ENCODE measurements around the gene RNF207. TPM values are rescaled to one million over a fixed set of nuclear protein-coding genes. Genes with fewer than 3 reads are reported as not detected.

The RNF207 gene
- polyA plus RNA-seq, 12 donors, result 7.8 to 48.0 (median 21.1) TPM; not detected in 1

- no peak for DNase-seq
These were observed 60.7 kb downstream of the RNF207 start for GRCh38 chr1:6266641-6267040.

GRCh38 chr1:6267686-6268322, 61.9 kb downstream of the RNF207 start:
- no peak for DNase-seq

GRCh38 chr1:6268415-6268814, 62.5 kb downstream of the RNF207 start:
- no peak for DNase-seq

- no peak for DNase-seq
These were observed 63.4 kb downstream of the RNF207 start for GRCh38 chr1:6269296-6269695.

GRCh38 chr1:6269720-6270400, 63.9 kb downstream of the RNF207 start:
- DNase-seq, result no peak

GRCh38 chr1:6270401-6270800, 64.5 kb downstream of the RNF207 start:
- DNase-seq, result no peak

Other genes with a start within 250 kb of the RNF207 start
- 1 to 10 TPM in 10 of 12 donors, not detected in 2; 3.1 to 7.4 (median 3.7) TPM for gene NPHP4, start 213.7 kb upstream of the RNF207 start, polyA plus RNA-seq (ENCODE audit: insufficient read length in 12 of 12)
- 10 to 100 TPM in 1 of 12 donors, 1 to 10 TPM in 10, not detected in 1; 3.6 to 15.4 (median 4.6) TPM for gene KCNAB2, start 160.2 kb upstream of the RNF207 start, polyA plus RNA-seq (ENCODE audit: insufficient read length in 12 of 12)
- 1 to 10 TPM in 1 of 12 donors, under 1 TPM in 10, not detected in 1; 0.13 to 1.5 (median 0.22) TPM for gene CHD5, start 25.8 kb upstream of the RNF207 start, polyA plus RNA-seq (ENCODE audit: insufficient read length in 12 of 12)
- 100 to 1,000 TPM in 11 of 12 donors, not detected in 1; 524 to 757 (median 665) TPM for gene RPL22, start 6.5 kb upstream of the RNF207 start, polyA plus RNA-seq (ENCODE audit: insufficient read length in 12 of 12)
- 10 to 100 TPM in 11 of 12 donors, not detected in 1; 35.0 to 49.0 (median 43.9) TPM for gene ICMT, start 29.8 kb downstream of the RNF207 start, polyA plus RNA-seq (ENCODE audit: insufficient read length in 12 of 12)
- not detected for gene HES3, start 38.1 kb downstream of the RNF207 start, polyA plus RNA-seq (ENCODE audit: insufficient read length in 12 of 12)
- gene GPR153, start 55.0 kb downstream of the RNF207 start, polyA plus RNA-seq (ENCODE audit: insufficient read length in 12 of 12), result 10 to 100 TPM in 11 of 12 donors, not detected in 1; 12.2 to 22.5 (median 16.8) TPM
- 10 to 100 TPM in 11 of 12 donors, not detected in 1; 12.8 to 21.3 (median 15.5) TPM for gene ACOT7, start 187.6 kb downstream of the RNF207 start, polyA plus RNA-seq (ENCODE audit: insufficient read length in 12 of 12)
- gene HES2, start 213.8 kb downstream of the RNF207 start, polyA plus RNA-seq (ENCODE audit: insufficient read length in 12 of 12), result 1 to 10 TPM in 2 of 12 donors, under 1 TPM in 5, not detected in 5; 0.08 to 5.2 (median 0.17) TPM
- 10 to 100 TPM in 1 of 12 donors, 1 to 10 TPM in 9, under 1 TPM in 1, not detected in 1; 0.76 to 46.7 (median 1.4) TPM for gene ESPN, start 218.7 kb downstream of the RNF207 start, polyA plus RNA-seq (ENCODE audit: insufficient read length in 12 of 12)